Loucy (cell line): ENCODE data around the gene RCAN1.

Experiments used
- H2AFZ ChIP-seq: fragments of 200-600 bp; sonication (generic); 2 replicates; pipeline ENCODE4 v1.6.0; 2016; ENCODE audit warnings: antibody characterized with exemption, mild to moderate bottlenecking, low read length, moderate library complexity
- H3F3A ChIP-seq: fragments of 200-600 bp; 2 replicates; pipeline ENCODE4 v1.6.0; 2016; ENCODE audit warnings: antibody characterized with exemption, low read depth, mild to moderate bottlenecking
- H3K27me3 ChIP-seq: fragments of 200-600 bp; sonication (generic); 2 replicates; pipeline ENCODE4 v1.6.1; 2014; ENCODE audit warnings: low read length, mild to moderate bottlenecking; ENCODE audit not compliant: insufficient read depth, poor library complexity, severe bottlenecking
- H3K36me3 ChIP-seq: fragments of 200-600 bp; sonication (generic); 2 replicates; pipeline ENCODE4 v1.6.1; 2016; ENCODE audit warnings: low read length; ENCODE audit not compliant: insufficient read depth
- H3K4me1 ChIP-seq: fragments of 200-600 bp; sonication (generic); 2 replicates; pipeline ENCODE4 v1.5.1; 2014; ENCODE audit warnings: low read length, mild to moderate bottlenecking; ENCODE audit not compliant: insufficient read depth, poor library complexity, severe bottlenecking
- H3K4me2 ChIP-seq: fragments of 200-600 bp; sonication (generic); 2 replicates; pipeline ENCODE4 v1.6.0; 2014; ENCODE audit warnings: antibody characterized with exemption, low read length, low read depth, mild to moderate bottlenecking; ENCODE audit not compliant: poor library complexity, severe bottlenecking
- H3K4me3 ChIP-seq: fragments of 200-600 bp; sonication (generic); 2 replicates; pipeline ENCODE4 v1.5.1; 2014; ENCODE audit warnings: low read length, mild to moderate bottlenecking, mixed read lengths; ENCODE audit not compliant: poor library complexity, severe bottlenecking
- H3K79me2 ChIP-seq: fragments of 200-600 bp; sonication (generic); 2 replicates; pipeline ENCODE4 v1.6.1; 2014; ENCODE audit warnings: low read length; ENCODE audit not compliant: insufficient read depth
- H3K9ac ChIP-seq: fragments of 200-600 bp; sonication (generic); 2 replicates; pipeline ENCODE4 v1.6.0; 2014; ENCODE audit warnings: mild to moderate bottlenecking, low read depth, low read length, moderate library complexity; ENCODE audit not compliant: poor library complexity, severe bottlenecking
- H3K9me2 ChIP-seq: fragments of 200-600 bp; sonication (generic); replicated peaks from 2 replicates; pipeline ENCODE4 v1.6.1; 2016; ENCODE audit warnings: low read depth, low read length, mixed read lengths
- H3K9me3 ChIP-seq: fragments of 200-600 bp; sonication (generic); 2 replicates; pipeline ENCODE4 v1.6.1; 2014; ENCODE audit warnings: mild to moderate bottlenecking, antibody characterized with exemption, low read length, low read depth; ENCODE audit not compliant: insufficient read depth
- H4K20me1 ChIP-seq: fragments of 200-600 bp; sonication (generic); 2 replicates; pipeline ENCODE4 v1.6.0; 2014; ENCODE audit warnings: antibody characterized with exemption, low read length, mild to moderate bottlenecking; ENCODE audit not compliant: insufficient read depth, poor library complexity, severe bottlenecking
- EZH2phosphoT487 ChIP-seq: fragments of 200-600 bp; IDR thresholded peaks from 2 replicates; pipeline ENCODE4 v1.6.1; 2018; ENCODE audit warnings: antibody characterized with exemption, mild to moderate bottlenecking, moderate library complexity, borderline replicate concordance
- TF ChIP-seq, protein P1 (sequence below): fragments of 200-600 bp; sonication (generic); conservative IDR thresholded peaks from 2 replicates; pipeline ENCODE4 v1.5.1; 2014; ENCODE audit warnings: mild to moderate bottlenecking, antibody characterized with exemption, low read length

RCAN1 gene

GRCh38 chr21:34511787-34512455 lies 103.0 kb downstream of the RCAN1 start, which contains the start of gene KCNE1:
Gene KCNE1, minus strand, starts transcription at chr21:34512210. Its CDS starts 62,576 bp downstream, at chr21:34449634.
- no peaks in the 10 kb centered on the region for H4K20me1 ChIP-seq
- H3F3A ChIP-seq = no peaks in the 10 kb centered on the region
- no peaks in the 10 kb centered on the region for H3K27me3 ChIP-seq
- H3K79me2 ChIP-seq = no peaks in the 10 kb centered on the region
- H3K9me2 ChIP-seq = no peaks in the 10 kb centered on the region
- H3K4me2 ChIP-seq = no peak within 1 kb of the TSS
- H2AFZ ChIP-seq = no peak within 1 kb of the TSS
- no peak within 1 kb of the TSS for H3K9ac ChIP-seq
- H3K4me1 ChIP-seq = no peaks in the 10 kb centered on the region
- TF ChIP-seq, protein P1, sequence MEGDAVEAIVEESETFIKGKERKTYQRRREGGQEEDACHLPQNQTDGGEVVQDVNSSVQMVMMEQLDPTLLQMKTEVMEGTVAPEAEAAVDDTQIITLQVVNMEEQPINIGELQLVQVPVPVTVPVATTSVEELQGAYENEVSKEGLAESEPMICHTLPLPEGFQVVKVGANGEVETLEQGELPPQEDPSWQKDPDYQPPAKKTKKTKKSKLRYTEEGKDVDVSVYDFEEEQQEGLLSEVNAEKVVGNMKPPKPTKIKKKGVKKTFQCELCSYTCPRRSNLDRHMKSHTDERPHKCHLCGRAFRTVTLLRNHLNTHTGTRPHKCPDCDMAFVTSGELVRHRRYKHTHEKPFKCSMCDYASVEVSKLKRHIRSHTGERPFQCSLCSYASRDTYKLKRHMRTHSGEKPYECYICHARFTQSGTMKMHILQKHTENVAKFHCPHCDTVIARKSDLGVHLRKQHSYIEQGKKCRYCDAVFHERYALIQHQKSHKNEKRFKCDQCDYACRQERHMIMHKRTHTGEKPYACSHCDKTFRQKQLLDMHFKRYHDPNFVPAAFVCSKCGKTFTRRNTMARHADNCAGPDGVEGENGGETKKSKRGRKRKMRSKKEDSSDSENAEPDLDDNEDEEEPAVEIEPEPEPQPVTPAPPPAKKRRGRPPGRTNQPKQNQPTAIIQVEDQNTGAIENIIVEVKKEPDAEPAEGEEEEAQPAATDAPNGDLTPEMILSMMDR = no peak
- no peak within 1 kb of the TSS for H3K4me3 ChIP-seq
- no peaks in the 10 kb centered on the region for H3K36me3 ChIP-seq
- no peaks in the 10 kb centered on the region for H3K9me3 ChIP-seq

- Histone ChIP-seq H4K20me1 (no peaks in the 10 kb centered on the region), H3K4me3 (no peak overlapping the region), H2AFZ (no peak overlapping the region), H3K36me3 (no peaks in the 10 kb centered on the region), H3K4me2 (no peak overlapping the region), H3K27me3 (no peaks in the 10 kb centered on the region), H3K9me3 (no peaks in the 10 kb centered on the region), H3K4me1 (no peaks in the 10 kb centered on the region), H3K9ac (no peak overlapping the region), H3K9me2 (no peaks in the 10 kb centered on the region), H3K79me2 (no peaks in the 10 kb centered on the region), H3F3A (no peaks in the 10 kb centered on the region)
- TF ChIP-seq, protein P1 = no peak
- no peak for TF ChIP-seq EZH2phosphoT487
Measured at GRCh38 chr21:34511181-34511580, 103.7 kb downstream of the RCAN1 start.

DNA sequence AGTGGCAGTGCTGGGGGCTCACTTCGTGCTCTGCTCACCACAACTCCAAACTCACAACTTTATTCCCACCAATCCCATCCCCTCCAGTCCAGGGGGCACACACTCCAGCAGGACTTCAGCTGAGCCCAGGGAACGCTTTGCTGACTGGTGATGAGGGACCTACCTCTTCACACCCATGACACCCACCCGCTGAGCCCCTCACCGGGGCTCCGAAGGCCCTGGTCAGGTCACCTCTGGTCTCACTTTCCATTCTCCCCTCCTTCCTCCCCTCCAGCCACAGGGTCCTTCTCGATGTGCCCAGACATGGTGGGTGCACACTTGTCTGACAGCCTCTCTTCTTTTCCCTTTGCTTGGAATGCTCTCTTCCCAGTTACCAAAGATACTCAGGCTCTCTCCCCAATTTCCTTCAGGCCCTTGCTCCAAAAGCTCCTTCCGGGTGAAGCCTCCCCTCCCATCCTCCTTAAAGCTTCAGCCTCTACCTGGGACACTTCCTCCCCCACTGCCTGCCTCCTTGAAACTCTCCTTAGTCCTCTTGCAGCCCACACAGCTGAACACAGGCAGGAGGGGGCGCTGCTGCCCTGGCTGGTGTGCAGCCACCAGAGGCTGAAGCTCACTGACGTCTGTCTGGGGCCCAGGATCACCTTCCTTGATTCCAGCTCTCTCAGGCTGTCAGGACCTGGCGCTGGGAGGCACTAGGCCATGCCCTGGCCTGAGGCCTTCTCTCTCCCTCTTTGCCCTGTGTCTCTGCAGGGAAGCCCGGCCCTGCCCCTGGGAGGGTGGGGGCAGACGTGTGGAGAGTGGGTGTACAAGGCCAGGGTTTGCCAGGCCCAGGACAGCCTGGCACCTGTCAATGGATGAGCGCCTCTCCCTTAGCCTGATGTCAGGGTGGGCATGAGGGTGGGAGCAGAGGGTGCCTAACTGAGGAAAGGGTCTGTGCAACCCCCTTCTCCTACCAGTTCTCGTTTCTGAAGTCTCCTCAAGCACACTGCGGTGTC lies 104.5 kb downstream of the RCAN1 start:
- H3K4me1 ChIP-seq = no peaks in the 10 kb centered on the region
- no peaks in the 10 kb centered on the region for H3K9me3 ChIP-seq
- TF ChIP-seq, protein P1 = peak; percentile 80
- no peak for TF ChIP-seq EZH2phosphoT487
- H3K36me3 ChIP-seq = no peaks in the 10 kb centered on the region
- H3K79me2 ChIP-seq = no peaks in the 10 kb centered on the region
- H3K27me3 ChIP-seq = no peaks in the 10 kb centered on the region
- no peak overlapping the region for H2AFZ ChIP-seq
- no peak overlapping the region for H3K4me2 ChIP-seq
- H3K9me2 ChIP-seq = no peaks in the 10 kb centered on the region
- no peak overlapping the region for H3K9ac ChIP-seq
- no peaks in the 10 kb centered on the region for H4K20me1 ChIP-seq
- H3K4me3 ChIP-seq = no peak overlapping the region
- no peaks in the 10 kb centered on the region for H3F3A ChIP-seq
